ENCODE results near the gene TNS3.

Gene TNS3

GRCh38 chr7:47622946-47623640, 41.2 kb upstream of the TNS3 start:
- H3K4me3 ChIP-seq (ENCODE audit: control insufficient read depth, low read depth, low read length), result no peak overlapping the region
- no peak for TF ChIP-seq CTCF (IDR thresholded peaks at IDR 0.05; ENCODE audit: control insufficient read depth, insufficient read depth, low read depth, low read length, missing control alignments)
- DNase-seq (ENCODE audit: low read depth), result peak; percentile 82

- no peak for DNase-seq (ENCODE audit: low read depth)
- no peak overlapping the region for H3K4me3 ChIP-seq (ENCODE audit: control insufficient read depth, low read depth, low read length)
- TF ChIP-seq CTCF (IDR thresholded peaks at IDR 0.05; ENCODE audit: control insufficient read depth, insufficient read depth, low read depth, low read length, missing control alignments), result no peak
Measured at GRCh38 chr7:47622586-47622945, 40.7 kb upstream of the TNS3 start.

- no peak for DNase-seq (ENCODE audit: low read depth)
Measured at GRCh38 chr7:47621979-47622561, 40.2 kb upstream of the TNS3 start.

GRCh38 chr7:47621347-47621746, 39.4 kb upstream of the TNS3 start:
- DNase-seq (ENCODE audit: low read depth), result no peak
- TF ChIP-seq CTCF (IDR thresholded peaks at IDR 0.05; ENCODE audit: control insufficient read depth, insufficient read depth, low read depth, low read length, missing control alignments), result no peak
- H3K4me3 ChIP-seq (ENCODE audit: control insufficient read depth, low read depth, low read length), result no peak overlapping the region

More at GRCh38 chr7:47621979-47622561, 40.2 kb upstream of the TNS3 start:
- H3K4me3 ChIP-seq (ENCODE audit: control insufficient read depth, low read depth, low read length), result no peak overlapping the region
- no peak for TF ChIP-seq CTCF (IDR thresholded peaks at IDR 0.05; ENCODE audit: control insufficient read depth, insufficient read depth, low read depth, low read length, missing control alignments)

GRCh38 chr7:47619806-47620205, 37.9 kb upstream of the TNS3 start:
- TF ChIP-seq CTCF (IDR thresholded peaks at IDR 0.05; ENCODE audit: control insufficient read depth, insufficient read depth, low read depth, low read length, missing control alignments), result no peak
- H3K4me3 ChIP-seq (ENCODE audit: control insufficient read depth, low read depth, low read length), result no peak overlapping the region
- DNase-seq (ENCODE audit: low read depth), result no peak

- DNase-seq (ENCODE audit: low read depth), result no peak
- no peak overlapping the region for H3K4me3 ChIP-seq (ENCODE audit: control insufficient read depth, low read depth, low read length)
- TF ChIP-seq CTCF (IDR thresholded peaks at IDR 0.05; ENCODE audit: control insufficient read depth, insufficient read depth, low read depth, low read length, missing control alignments), result no peak
Measured at GRCh38 chr7:47617131-47617530, 35.2 kb upstream of the TNS3 start.
